ENCODE results near the gene PNPLA2. TPM values are rescaled to one million over a fixed set of nuclear protein-coding genes. Genes with fewer than 3 reads are reported as not detected.

The PNPLA2 gene
- total RNA-seq, 1 experiment from 2014 or later, result 45.4 TPM

DNA sequence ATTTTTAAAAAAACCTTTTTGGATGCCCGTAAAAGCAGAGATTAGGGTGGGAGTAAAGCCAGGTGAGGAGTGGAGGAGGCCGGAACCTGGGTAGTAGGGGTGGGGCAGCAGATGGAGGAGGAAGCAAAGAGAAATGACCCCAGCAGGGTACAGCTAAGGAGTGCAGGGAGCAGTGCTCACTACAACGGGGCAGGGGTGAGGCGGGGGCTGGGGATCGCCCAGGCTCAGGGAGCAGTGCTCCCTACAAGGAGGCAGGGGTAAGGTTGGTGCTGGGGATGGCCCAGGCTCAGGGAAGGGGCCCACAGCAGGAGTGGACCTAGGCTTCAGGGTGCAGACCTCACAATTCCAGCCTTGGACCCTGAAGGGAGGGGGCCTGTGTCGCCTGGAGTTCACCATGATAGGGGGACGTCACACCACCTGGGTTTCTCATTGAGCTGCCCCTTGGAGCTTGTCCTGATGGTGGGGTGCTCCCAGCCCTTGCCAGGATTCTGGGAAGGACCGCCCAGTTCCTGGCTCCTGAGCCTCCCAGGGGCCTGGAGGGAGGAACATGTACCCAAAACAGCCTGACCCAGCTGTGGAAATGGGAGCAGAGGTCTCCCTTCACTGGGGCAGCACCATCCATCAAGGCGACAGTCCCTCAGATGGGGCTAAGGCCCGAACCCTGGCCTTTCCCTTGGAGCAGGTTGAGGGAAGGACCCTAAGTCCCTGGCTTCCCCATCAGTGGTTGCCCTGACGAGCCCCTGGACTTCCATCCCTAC lies 2.9 kb upstream of the PNPLA2 start:
- no peak for DNase-seq (ENCODE audit: low read depth)

DNA sequence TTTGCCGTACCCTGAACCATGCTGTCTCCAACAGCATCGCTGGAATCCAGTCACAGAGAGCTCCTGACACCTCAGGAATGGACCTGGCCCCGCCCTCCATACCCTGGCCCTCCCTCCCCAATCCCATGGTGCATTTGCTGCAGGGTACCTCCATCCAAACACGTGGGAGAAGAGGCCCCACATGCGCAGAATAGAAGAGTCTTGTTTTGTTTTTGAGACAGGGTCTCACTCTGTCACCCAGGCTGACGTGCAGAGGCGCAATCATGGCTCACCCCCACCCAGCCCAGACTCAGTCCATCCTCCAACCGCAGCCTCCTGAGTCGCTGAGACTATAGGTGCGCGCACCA lies 2.3 kb upstream of the PNPLA2 start:
- no peak for DNase-seq (ENCODE audit: low read depth)

DNA sequence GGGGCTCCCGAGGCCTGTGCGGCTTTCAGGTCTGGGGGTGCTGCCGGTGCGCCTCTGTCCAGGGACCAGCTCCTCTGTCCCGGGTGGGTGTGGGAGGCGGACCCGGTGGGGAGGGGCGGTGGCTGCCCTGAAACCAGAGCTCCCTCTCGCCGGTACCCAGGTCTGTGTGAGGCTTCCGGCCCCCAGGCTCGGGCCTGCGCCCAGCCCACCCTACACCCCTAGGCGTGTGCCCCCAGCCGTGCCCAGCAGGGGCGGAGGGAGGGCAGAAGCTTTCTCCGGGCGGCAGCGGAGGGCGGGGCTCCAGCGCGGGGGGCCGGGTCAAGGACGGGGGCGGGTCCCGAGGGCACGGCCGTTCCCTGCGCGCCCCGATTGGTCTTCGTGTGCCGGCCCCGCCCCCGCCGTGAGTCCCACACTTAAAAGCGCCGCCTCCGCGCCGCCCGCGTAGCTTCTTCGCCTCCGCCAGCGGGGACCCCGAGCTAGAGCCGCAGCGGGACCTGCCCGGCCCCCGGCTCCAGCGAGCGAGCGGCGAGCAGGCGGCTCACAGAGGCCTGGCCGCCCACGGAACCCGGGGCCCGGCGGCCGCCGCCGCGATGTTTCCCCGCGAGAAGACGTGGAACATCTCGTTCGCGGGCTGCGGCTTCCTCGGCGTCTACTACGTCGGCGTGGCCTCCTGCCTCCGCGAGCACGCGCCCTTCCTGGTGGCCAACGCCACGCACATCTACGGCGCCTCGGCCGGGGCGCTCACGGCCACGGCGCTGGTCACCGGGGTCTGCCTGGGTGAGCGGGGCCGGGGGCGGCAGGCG lies 616 bp downstream of the PNPLA2 start:
- peak; percentile 79 for DNase-seq (ENCODE audit: low read depth)

DNA sequence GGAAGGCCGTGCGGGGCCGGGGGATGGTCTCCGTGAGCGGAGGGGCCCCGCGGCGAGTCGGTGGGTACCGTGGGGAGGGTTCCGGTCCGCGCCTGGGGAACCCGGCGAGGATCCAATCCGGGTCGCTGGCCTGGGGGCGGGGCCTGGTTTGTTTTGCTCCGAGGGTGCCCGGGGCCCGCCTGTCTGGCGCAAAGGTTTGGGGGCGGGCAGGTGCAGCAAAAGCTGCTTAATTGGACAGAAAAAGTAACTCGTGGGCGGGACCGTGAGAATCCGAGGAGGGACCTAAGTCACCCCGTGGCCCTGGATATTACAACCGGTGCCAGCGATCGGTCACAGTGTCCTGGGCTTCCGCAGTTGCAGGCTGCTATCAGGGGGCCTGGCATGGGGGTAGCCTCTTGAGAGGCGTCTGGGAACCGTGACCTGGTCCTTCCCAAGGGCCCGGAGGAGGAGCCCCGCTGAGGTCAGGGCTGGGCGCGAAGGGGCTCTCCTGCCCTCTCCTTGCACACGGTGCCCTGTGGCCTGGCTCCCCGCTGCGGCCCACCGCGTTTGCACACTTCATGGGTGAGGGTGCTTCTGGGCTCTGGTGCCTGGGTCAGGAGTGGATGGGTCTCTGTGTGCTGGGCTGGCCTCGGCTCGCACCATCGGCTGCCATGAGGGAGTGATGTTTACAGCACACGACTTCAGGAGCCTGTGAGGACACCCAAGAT lies 1.4 kb downstream of the PNPLA2 start:
- peak; percentile 81 for DNase-seq (ENCODE audit: low read depth)

GRCh38 chr11:820655-821511 lies 2.2 kb downstream of the PNPLA2 start:
- peak; percentile 91 for DNase-seq (ENCODE audit: low read depth)

- peak; percentile 85 for DNase-seq (ENCODE audit: low read depth)
These were observed 3.0 kb downstream of the PNPLA2 start for GRCh38 chr11:821512-822371.

- DNase-seq (ENCODE audit: low read depth), result no peak
These were observed 5.0 kb downstream of the PNPLA2 start for GRCh38 chr11:823441-824291.

GRCh38 chr11:824292-824880 lies 5.7 kb downstream of the PNPLA2 start:
- DNase-seq (ENCODE audit: low read depth), result no peak

DNA sequence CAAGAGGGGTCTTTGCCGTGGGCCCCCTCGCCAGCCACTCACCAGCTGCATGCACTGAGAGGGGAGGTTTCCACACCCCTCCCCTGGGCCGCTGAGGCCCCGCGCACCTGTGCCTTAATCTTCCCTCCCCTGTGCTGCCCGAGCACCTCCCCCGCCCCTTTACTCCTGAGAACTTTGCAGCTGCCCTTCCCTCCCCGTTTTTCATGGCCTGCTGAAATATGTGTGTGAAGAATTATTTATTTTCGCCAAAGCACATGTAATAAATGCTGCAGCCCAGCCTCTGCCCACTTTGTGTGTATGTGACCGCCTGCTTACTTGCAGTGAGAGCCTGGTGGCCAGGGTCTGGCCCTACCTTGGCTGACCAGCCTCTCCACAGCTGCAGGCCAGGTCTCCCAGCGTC lies 6.2 kb downstream of the PNPLA2 start:
- DNase-seq (ENCODE audit: low read depth), result no peak

DNA sequence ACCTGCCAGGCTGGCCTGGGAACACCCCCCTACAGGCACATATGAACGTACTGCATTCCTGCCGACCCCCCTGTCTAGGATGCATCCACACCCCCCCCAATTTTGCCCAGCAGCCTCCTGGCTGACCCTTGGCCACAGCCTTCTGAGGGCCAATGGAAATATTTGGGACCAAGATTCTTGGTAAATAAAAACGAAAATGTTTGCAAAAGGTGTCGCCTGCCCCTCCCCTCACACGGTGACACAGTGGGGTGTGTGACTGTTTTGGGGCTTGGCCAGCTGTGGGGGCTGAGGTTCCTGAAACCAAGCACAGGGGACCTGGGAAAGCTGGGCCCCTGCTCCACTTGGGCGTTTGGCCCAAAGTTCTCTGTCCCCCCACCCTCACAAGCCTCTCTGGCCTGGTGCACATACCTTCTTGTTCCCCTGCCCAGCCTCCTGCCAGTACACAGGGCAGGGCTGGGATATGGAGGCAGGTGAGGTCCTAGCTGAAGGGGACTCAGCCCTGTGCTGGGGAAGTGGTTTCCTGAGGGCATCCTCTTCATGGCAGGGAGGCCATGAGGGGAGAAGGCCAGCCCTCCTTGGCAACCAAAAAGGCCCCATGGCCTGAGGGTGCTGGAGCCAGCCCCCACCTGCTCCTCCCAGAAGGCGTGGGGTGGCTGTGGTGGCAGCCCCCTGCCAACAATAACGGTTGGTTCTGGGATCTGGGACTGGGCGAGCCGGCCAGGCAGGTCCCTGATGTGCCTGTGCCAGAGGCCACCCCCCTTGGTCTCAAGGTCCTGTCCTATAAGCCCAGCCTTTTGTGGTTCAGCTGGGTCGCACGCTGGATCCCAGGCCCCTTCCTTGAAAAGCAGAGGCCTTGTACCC lies 6.9 kb downstream of the PNPLA2 start:
- DNase-seq (ENCODE audit: low read depth), result no peak

DNA sequence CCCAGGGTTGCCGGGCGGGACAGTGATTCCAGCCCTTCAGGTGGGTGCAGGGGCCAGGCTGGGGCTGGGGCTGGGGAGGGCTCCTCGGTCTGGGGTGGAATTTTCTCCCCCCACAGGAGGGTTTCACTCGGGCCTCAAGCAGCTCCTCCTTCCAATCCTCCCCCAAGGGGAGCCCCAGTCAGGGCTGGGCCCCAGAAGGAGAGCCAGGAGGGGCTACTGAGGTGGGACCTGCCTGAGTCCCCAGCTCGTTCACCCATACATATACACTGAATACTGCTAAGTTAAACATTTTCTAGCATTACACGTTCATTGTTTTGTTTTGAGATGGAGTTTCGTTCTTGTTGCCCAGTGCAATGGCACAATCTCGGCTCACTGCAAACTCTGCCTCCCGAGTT lies 7.5 kb downstream of the PNPLA2 start:
- DNase-seq (ENCODE audit: low read depth), result no peak

GRCh38 chr11:826836-827145 lies 8.1 kb downstream of the PNPLA2 start:
- no peak for DNase-seq (ENCODE audit: low read depth)

- DNase-seq (ENCODE audit: low read depth), result no peak
These were observed 8.6 kb downstream of the PNPLA2 start for GRCh38 chr11:827146-827896.

- no peak for DNase-seq (ENCODE audit: low read depth)
These were observed 9.1 kb downstream of the PNPLA2 start, which contains the start of gene CRACR2B for GRCh38 chr11:827897-828192. Gene CRACR2B, plus strand, starts transcription at chr11:827919. Its CDS starts 689 bp downstream, at chr11:828608.

DNA sequence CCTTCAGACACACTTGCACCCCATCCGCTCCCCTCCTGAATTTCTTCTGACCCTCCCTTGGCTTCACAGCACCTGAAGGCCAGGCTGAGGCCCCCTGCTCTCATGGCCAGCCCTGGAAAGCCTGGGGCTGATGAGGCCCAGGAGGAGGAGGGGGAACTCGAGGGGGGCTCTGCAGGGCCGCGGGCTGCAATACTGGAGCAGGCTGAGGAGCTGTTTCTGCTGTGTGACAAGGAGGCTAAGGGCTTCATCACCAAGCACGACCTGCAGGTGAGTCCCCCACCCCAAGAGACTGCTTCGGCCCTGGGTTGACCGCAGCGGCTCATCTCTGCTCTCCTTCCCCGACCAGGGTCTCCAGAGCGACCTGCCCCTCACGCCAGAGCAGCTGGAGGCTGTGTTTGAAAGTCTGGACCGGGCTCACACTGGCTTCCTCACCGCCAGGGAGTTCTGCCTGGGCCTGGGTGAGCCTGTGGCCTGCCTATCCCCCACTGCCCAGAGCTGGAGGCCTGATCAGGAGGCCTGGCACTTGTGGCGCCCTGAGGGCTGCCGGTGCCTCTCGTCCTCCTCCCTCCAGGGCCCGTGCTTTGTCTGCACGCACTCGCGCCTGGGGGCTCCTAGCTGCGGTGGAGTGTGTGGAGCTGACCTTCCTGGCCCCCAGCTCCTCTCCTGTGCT lies 9.9 kb downstream of the PNPLA2 start:
- DNase-seq (ENCODE audit: low read depth), result no peak

- DNase-seq (ENCODE audit: low read depth), result no peak
These were observed 10.6 kb downstream of the PNPLA2 start for GRCh38 chr11:829176-829846.

- no peak for DNase-seq (ENCODE audit: low read depth)
These were observed 11.2 kb downstream of the PNPLA2 start for GRCh38 chr11:829847-830294.

Data from LHCN-M2 (cell line).